SK-N-SH (cell line): ENCODE results near the gene ANAPC4. TPM values are rescaled to one million over a fixed set of nuclear protein-coding genes. Genes with fewer than 3 reads are reported as not detected.

Experiments used
- CTCF ChIA-PET: fragments of 300-600, 350-600 bp; formaldehyde crosslinking; extraction: SDS; loops from one replicate; lab custom pipeline; 2021; lab: Yijun Ruan, JAX
- POLR2A ChIA-PET: fragments of 350-600 bp; sonication (Branson Sonifier 250); formaldehyde crosslinking; extraction: SDS; loops from one replicate; lab custom pipeline; 2020; ENCODE audit warnings: antibody characterized with exemption, inconsistent platforms; lab: Yijun Ruan, JAX
- DNase-seq: peaks from one replicate; pipeline ENCODE4 v3.0.0; 2012
- H2AFZ ChIP-seq: fragments of 200-600 bp; sonication (generic); 2 replicates; pipeline ENCODE4 v1.8.1; 2016; ENCODE audit warnings: antibody characterized with exemption, mild to moderate bottlenecking, low read depth
- H3F3A ChIP-seq: fragments of 200-600 bp; sonication (generic); replicated peaks from 2 replicates; pipeline ENCODE3; 2016; ENCODE audit warnings: antibody characterized with exemption, mild to moderate bottlenecking; ENCODE audit not compliant: insufficient read depth
- H3K27ac ChIP-seq, 2 experiments: fragments of 200-500 bp in 1 of 2; fragments of 200-600 bp in 1 of 2; sonication (Bioruptor generic) in 1 of 2; sonication (generic), shearing (Covaris generic) in 1 of 2; 2 replicates each; pipeline versions ENCODE4 v1.5.1 to v1.6.1; 2014 to 2016; ENCODE audit warnings: low read depth in 2 of 2, inconsistent platforms in 1 of 2, low read length in 1 of 2, mild to moderate bottlenecking in 1 of 2, mixed read lengths in 1 of 2
- H3K27me3 ChIP-seq: fragments of 200-600 bp; sonication (generic), shearing (Covaris generic); 2 replicates; pipeline ENCODE4 v1.6.1; 2016; ENCODE audit warnings: mixed run types; ENCODE audit not compliant: insufficient read depth
- H3K36me3 ChIP-seq, 2 experiments: fragments of 200-500 bp in 1 of 2; fragments of 200-600 bp in 1 of 2; sonication (Bioruptor generic) in 1 of 2; sonication (generic) in 1 of 2; replicated peaks in 1 of 2; 2 replicates each; pipeline versions ENCODE3 to v1.5.1; 2014 to 2016; ENCODE audit warnings: low read length in 1 of 2, mild to moderate bottlenecking in 1 of 2; ENCODE audit not compliant: insufficient read depth in 2 of 2, control insufficient read depth in 1 of 2
- H3K4me1 ChIP-seq, 2 experiments: fragments of 200-500 bp in 1 of 2; fragments of 200-600 bp in 1 of 2; sonication (Bioruptor generic) in 1 of 2; sonication (generic), shearing (Covaris generic) in 1 of 2; 2 replicates each; pipeline versions ENCODE4 v1.5.1 to v1.6.1; 2014 to 2016; ENCODE audit warnings: low read depth in 1 of 2, low read length in 1 of 2, mixed run types in 1 of 2; ENCODE audit not compliant: insufficient read depth in 2 of 2, control insufficient read depth in 1 of 2
- H3K4me2 ChIP-seq: fragments of 200-600 bp; sonication (generic), shearing (Covaris generic); 2 replicates; pipeline ENCODE4 v1.6.1; 2017; ENCODE audit warnings: mixed run types
- H3K4me3 ChIP-seq, 2 experiments: fragments of 200-500 bp in 1 of 2; fragments of 200-600 bp in 1 of 2; sonication (Bioruptor generic) in 1 of 2; sonication (generic), shearing (Covaris generic) in 1 of 2; 2 replicates each; pipeline versions ENCODE4 v1.5.1 to v1.8.1; 2014 to 2016; ENCODE audit warnings: low read depth in 2 of 2, inconsistent platforms in 1 of 2, low read length in 1 of 2, mild to moderate bottlenecking in 1 of 2, mixed read lengths in 1 of 2, moderate library complexity in 1 of 2
- H3K79me2 ChIP-seq: fragments of 200-600 bp; sonication (generic); 2 replicates; pipeline ENCODE4 v1.8.1; 2017; ENCODE audit warnings: mild to moderate bottlenecking; ENCODE audit not compliant: insufficient read depth
- H3K9ac ChIP-seq: fragments of 200-600 bp; sonication (generic); 2 replicates; pipeline ENCODE4 v1.6.1; 2017; ENCODE audit warnings: mixed run types
- H3K9me2 ChIP-seq: fragments of 200-600 bp; sonication (generic); 2 replicates; pipeline ENCODE4 v1.6.1; 2017; ENCODE audit warnings: mixed run types
- H3K9me3 ChIP-seq: fragments of 200-600 bp; sonication (generic); 2 replicates; pipeline ENCODE4 v1.6.1; 2017; ENCODE audit warnings: mixed run types, mild to moderate bottlenecking, moderate library complexity
- H4K20me1 ChIP-seq: fragments of 200-600 bp; sonication (generic); 2 replicates; pipeline ENCODE4 v1.6.1; 2017; ENCODE audit warnings: mild to moderate bottlenecking, mixed run types; ENCODE audit not compliant: insufficient read depth
- CHD2 ChIP-seq: fragments of 150-350 bp; IDR thresholded peaks from 2 replicates; pipeline ENCODE4 v1.6.1; 2018; ENCODE audit warnings: low read length; ENCODE audit not compliant: partially characterized antibody
- ELF1 ChIP-seq: IDR thresholded peaks from 2 replicates; pipeline ENCODE4 v1.4.0; 2012
- EP300 ChIP-seq, 2 experiments: IDR thresholded peaks; 2 replicates each; pipeline versions ENCODE4 v1.4.0 to v1.6.1; 2012; ENCODE audit warnings: borderline replicate concordance in 1 of 2, low read depth in 1 of 2, low read length in 1 of 2
- FOXM1 ChIP-seq: IDR thresholded peaks from 2 replicates; pipeline ENCODE4 v1.4.0; 2012; ENCODE audit warnings: low read depth, mild to moderate bottlenecking
- GABPA ChIP-seq: IDR thresholded peaks from 2 replicates; pipeline ENCODE4 v1.4.0; 2012; ENCODE audit warnings: low read depth, mild to moderate bottlenecking
- GATA2 ChIP-seq: sonication (generic); formaldehyde crosslinking; IDR thresholded peaks from 2 replicates; pipeline ENCODE4 v1.5.0; 2020; ENCODE audit warnings: mild to moderate bottlenecking, missing genetic modification reagents
- MEF2A ChIP-seq: IDR thresholded peaks from 2 replicates; pipeline ENCODE4 v1.4.0; 2012; ENCODE audit warnings: low read depth, borderline replicate concordance
- NRF1 ChIP-seq: IDR thresholded peaks from 2 replicates; pipeline ENCODE4 v1.6.1; 2012; ENCODE audit warnings: low read depth, mild to moderate bottlenecking, low read length
- POLR2AphosphoS5 ChIP-seq: IDR thresholded peaks from 2 replicates; pipeline ENCODE4 v1.6.1; 2012; ENCODE audit warnings: low read depth, low read length
- RAD21 ChIP-seq: IDR thresholded peaks from 2 replicates; pipeline ENCODE4 v1.6.1; 2012; ENCODE audit warnings: mild to moderate bottlenecking, low read length
- RCOR1 ChIP-seq: fragments of 150-350 bp; IDR thresholded peaks from 2 replicates; pipeline ENCODE4 v1.6.1; 2017; ENCODE audit warnings: antibody characterized with exemption, low read length
- RFX5 ChIP-seq: IDR thresholded peaks from 2 replicates; pipeline ENCODE4 v1.6.1; 2012; ENCODE audit warnings: mild to moderate bottlenecking, improper control_type of control experiment, low read length
- SIN3A ChIP-seq: IDR thresholded peaks from 2 replicates; pipeline ENCODE4 v1.6.1; 2012; ENCODE audit warnings: low read depth, mild to moderate bottlenecking, low read length, moderate library complexity, borderline replicate concordance
- TAF1 ChIP-seq: IDR thresholded peaks from 2 replicates; pipeline ENCODE4 v1.6.1; 2012; ENCODE audit warnings: low read depth, mild to moderate bottlenecking, low read length, moderate library complexity, borderline replicate concordance
- WGBS: methylation state at CpG from one replicate; pipeline ENCODE4 v1.1.6; 2017; ENCODE audit warnings: low lambda C conversion rate; 5-methylcytosine and 5-hydroxymethylcytosine counted together
- polyA plus RNA-seq, 3 experiments: library from polyadenylated mRNA; depleted of rRNA; stranded (reverse); fragments of >200 nt; gene quantifications; 2 replicates each; pipeline ENCODE4 v1.2.3, GENCODE V29; 2012
- TF ChIP-seq, protein P1 (sequence below): IDR thresholded peaks from 2 replicates; pipeline ENCODE4 v1.4.0; 2012; ENCODE audit warnings: low read depth, borderline replicate concordance
- TF ChIP-seq, protein P2 (sequence below): fragments of 150-350 bp; IDR thresholded peaks from 2 replicates; pipeline ENCODE4 v1.6.1; 2016; ENCODE audit warnings: mild to moderate bottlenecking, low read depth, low read length
- TF ChIP-seq, protein P3 (sequence below): IDR thresholded peaks from 2 replicates; pipeline ENCODE4 v1.4.0; 2012; ENCODE audit warnings: low read depth
- TF ChIP-seq, protein P4 (sequence below): fragments of 200-600 bp; sonication (generic); IDR thresholded peaks from 2 replicates; pipeline ENCODE4 v1.6.1; 2017; ENCODE audit warnings: antibody characterized with exemption, mild to moderate bottlenecking, moderate library complexity
- TF ChIP-seq, protein P5 (sequence below): IDR thresholded peaks from 2 replicates; pipeline ENCODE4 v1.6.1; 2012; ENCODE audit warnings: mild to moderate bottlenecking, low read depth, low read length, moderate library complexity
- TF ChIP-seq, protein P6 (sequence below): IDR thresholded peaks from 2 replicates; pipeline ENCODE4 v1.4.0; 2012; ENCODE audit warnings: low read depth, borderline replicate concordance

Gene ANAPC4
- polyA plus RNA-seq, 1 of the 3 experiments (the other 2 are of a cell fraction), result 7.7 TPM

DNA sequence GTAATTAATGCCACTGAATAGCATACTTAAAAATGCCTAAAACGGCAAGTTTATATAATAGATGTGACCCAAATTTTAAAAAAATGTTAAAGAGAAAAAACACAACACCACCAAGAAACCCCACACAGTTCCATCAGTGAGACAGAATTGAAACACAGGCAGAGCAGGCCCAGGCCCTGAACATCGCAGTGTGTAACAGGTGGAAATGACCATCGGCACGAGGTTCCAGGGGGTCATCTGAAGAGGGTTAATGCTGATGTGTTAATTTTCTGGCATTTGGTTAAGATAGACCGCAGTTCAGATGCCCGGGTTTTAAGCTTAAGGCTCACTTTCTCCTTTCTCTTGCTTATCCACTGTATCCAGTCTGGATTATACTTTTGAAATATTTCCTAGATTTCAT, 66.8 kb downstream of the ANAPC4 start:
- Histone ChIP-seq H3K9me3 (no peaks in the 10 kb centered on the region), H3K4me1 (no peaks in the 10 kb centered on the region; a peak in 1 of 4 replicates), H3K79me2 (no peaks in the 10 kb centered on the region), H2AFZ (no peak overlapping the region)
- ChIA-PET CTCF (interaction anchor here (6.9 kb wide), 1 partner anchor 326 kb away, joined by 166 read pairs; no protein-coding TSS in a partner anchor), POLR2A (no interaction called here)
- WGBS, result 66% methylated on average over 6 of the region's 6 CpGs
- no peak for TF ChIP-seq RFX5
- TF ChIP-seq RCOR1, result no peak
- TF ChIP-seq GABPA, result no peak
- TF ChIP-seq, protein P1, sequence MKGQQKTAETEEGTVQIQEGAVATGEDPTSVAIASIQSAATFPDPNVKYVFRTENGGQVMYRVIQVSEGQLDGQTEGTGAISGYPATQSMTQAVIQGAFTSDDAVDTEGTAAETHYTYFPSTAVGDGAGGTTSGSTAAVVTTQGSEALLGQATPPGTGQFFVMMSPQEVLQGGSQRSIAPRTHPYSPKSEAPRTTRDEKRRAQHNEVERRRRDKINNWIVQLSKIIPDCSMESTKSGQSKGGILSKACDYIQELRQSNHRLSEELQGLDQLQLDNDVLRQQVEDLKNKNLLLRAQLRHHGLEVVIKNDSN, result no peak
- no peak for TF ChIP-seq CHD2
- TF ChIP-seq FOXM1, result no peak
- TF ChIP-seq, protein P2, sequence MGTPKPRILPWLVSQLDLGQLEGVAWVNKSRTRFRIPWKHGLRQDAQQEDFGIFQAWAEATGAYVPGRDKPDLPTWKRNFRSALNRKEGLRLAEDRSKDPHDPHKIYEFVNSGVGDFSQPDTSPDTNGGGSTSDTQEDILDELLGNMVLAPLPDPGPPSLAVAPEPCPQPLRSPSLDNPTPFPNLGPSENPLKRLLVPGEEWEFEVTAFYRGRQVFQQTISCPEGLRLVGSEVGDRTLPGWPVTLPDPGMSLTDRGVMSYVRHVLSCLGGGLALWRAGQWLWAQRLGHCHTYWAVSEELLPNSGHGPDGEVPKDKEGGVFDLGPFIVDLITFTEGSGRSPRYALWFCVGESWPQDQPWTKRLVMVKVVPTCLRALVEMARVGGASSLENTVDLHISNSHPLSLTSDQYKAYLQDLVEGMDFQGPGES, result no peak
- TF ChIP-seq, protein P3, sequence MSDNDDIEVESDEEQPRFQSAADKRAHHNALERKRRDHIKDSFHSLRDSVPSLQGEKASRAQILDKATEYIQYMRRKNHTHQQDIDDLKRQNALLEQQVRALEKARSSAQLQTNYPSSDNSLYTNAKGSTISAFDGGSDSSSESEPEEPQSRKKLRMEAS, result no peak
- TF ChIP-seq, protein P4, sequence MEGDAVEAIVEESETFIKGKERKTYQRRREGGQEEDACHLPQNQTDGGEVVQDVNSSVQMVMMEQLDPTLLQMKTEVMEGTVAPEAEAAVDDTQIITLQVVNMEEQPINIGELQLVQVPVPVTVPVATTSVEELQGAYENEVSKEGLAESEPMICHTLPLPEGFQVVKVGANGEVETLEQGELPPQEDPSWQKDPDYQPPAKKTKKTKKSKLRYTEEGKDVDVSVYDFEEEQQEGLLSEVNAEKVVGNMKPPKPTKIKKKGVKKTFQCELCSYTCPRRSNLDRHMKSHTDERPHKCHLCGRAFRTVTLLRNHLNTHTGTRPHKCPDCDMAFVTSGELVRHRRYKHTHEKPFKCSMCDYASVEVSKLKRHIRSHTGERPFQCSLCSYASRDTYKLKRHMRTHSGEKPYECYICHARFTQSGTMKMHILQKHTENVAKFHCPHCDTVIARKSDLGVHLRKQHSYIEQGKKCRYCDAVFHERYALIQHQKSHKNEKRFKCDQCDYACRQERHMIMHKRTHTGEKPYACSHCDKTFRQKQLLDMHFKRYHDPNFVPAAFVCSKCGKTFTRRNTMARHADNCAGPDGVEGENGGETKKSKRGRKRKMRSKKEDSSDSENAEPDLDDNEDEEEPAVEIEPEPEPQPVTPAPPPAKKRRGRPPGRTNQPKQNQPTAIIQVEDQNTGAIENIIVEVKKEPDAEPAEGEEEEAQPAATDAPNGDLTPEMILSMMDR, result no peak
- no peak for TF ChIP-seq NRF1
- TF ChIP-seq GATA2 (CRISPR knock-in tag), result no peak
- no peak for TF ChIP-seq TAF1
- TF ChIP-seq MEF2A, result no peak
- TF ChIP-seq, protein P5, sequence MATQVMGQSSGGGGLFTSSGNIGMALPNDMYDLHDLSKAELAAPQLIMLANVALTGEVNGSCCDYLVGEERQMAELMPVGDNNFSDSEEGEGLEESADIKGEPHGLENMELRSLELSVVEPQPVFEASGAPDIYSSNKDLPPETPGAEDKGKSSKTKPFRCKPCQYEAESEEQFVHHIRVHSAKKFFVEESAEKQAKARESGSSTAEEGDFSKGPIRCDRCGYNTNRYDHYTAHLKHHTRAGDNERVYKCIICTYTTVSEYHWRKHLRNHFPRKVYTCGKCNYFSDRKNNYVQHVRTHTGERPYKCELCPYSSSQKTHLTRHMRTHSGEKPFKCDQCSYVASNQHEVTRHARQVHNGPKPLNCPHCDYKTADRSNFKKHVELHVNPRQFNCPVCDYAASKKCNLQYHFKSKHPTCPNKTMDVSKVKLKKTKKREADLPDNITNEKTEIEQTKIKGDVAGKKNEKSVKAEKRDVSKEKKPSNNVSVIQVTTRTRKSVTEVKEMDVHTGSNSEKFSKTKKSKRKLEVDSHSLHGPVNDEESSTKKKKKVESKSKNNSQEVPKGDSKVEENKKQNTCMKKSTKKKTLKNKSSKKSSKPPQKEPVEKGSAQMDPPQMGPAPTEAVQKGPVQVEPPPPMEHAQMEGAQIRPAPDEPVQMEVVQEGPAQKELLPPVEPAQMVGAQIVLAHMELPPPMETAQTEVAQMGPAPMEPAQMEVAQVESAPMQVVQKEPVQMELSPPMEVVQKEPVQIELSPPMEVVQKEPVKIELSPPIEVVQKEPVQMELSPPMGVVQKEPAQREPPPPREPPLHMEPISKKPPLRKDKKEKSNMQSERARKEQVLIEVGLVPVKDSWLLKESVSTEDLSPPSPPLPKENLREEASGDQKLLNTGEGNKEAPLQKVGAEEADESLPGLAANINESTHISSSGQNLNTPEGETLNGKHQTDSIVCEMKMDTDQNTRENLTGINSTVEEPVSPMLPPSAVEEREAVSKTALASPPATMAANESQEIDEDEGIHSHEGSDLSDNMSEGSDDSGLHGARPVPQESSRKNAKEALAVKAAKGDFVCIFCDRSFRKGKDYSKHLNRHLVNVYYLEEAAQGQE, result no peak
- TF ChIP-seq, protein P6, sequence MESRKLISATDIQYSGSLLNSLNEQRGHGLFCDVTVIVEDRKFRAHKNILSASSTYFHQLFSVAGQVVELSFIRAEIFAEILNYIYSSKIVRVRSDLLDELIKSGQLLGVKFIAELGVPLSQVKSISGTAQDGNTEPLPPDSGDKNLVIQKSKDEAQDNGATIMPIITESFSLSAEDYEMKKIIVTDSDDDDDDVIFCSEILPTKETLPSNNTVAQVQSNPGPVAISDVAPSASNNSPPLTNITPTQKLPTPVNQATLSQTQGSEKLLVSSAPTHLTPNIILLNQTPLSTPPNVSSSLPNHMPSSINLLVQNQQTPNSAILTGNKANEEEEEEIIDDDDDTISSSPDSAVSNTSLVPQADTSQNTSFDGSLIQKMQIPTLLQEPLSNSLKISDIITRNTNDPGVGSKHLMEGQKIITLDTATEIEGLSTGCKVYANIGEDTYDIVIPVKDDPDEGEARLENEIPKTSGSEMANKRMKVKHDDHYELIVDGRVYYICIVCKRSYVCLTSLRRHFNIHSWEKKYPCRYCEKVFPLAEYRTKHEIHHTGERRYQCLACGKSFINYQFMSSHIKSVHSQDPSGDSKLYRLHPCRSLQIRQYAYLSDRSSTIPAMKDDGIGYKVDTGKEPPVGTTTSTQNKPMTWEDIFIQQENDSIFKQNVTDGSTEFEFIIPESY, result no peak
- no peak for TF ChIP-seq RAD21
- TF ChIP-seq ELF1, result no peak
- TF ChIP-seq SIN3A, result no peak
- TF ChIP-seq POLR2AphosphoS5, result no peak
- no peak for TF ChIP-seq EP300 (IDR thresholded peaks at IDR 0.05; ENCODE audit: borderline replicate concordance in 1 of 2, low read depth in 1 of 2, low read length in 1 of 2)
- TF ChIP-seq, all 33 proteins: peak for 0
- H3K27ac ChIP-seq, result no peak overlapping the region
- H3K36me3 ChIP-seq, result no peaks in the 10 kb centered on the region
- H3F3A ChIP-seq, result no peaks in the 10 kb centered on the region
- H3K9me2 ChIP-seq, result no peaks in the 10 kb centered on the region
- no peak overlapping the region for H3K9ac ChIP-seq
- H4K20me1 ChIP-seq, result no peaks in the 10 kb centered on the region
- DNase-seq, result no peak
- H3K4me2 ChIP-seq, result no peak overlapping the region
- H3K27me3 ChIP-seq, result no peaks in the 10 kb centered on the region
- H3K4me3 ChIP-seq, result no peak overlapping the region
